A375 (cell line): ENCODE data around the gene PLD2. TPM values are rescaled to one million over a fixed set of nuclear protein-coding genes. Genes with fewer than 3 reads are reported as not detected.

Experiments
- total RNA-seq: library from RNA; depleted of rRNA; stranded (reverse); fragments of >200 nt; shearing (Covaris generic); gene quantifications from 2 replicates; pipeline ENCODE4 v1.2.3, GENCODE V29; 2014; rRNA removed

Gene PLD2
- total RNA-seq, result 19.5 and 26.8 TPM in 2 replicates

GRCh38 chr17:4806777-4807604 is at the start of gene PLD2:
PLD2 (plus strand) TSS chr17:4807152; CDS start chr17:4807773, 621 bp downstream.

GRCh38 chr17:4771519-4772234 is 35.3 kb upstream of the PLD2 start, which contains the start of gene TM4SF5:
TM4SF5 (plus strand) TSS chr17:4771886; CDS start chr17:4771923, 37 bp downstream.

GRCh38 chr17:4786106-4786511 is 20.8 kb upstream of the PLD2 start, which contains the start of gene VMO1:
VMO1 (minus strand) TSS chr17:4786364; CDS start chr17:4786352, 12 bp downstream.

GRCh38 chr17:4788807-4789700 is 17.9 kb upstream of the PLD2 start, which contains the start of gene GLTPD2:
GLTPD2 (plus strand) TSS chr17:4788964; CDS start chr17:4789012, 48 bp downstream.

GRCh38 chr17:4802228-4802627 is 4.7 kb upstream of the PLD2 start, which contains the start of gene C17orf114:
C17orf114 (minus strand) TSS chr17:4802328.

GRCh38 chr17:4833178-4833940 is 26.4 kb downstream of the PLD2 start, which contains the start of gene MINK1:
MINK1 (plus strand) TSS chr17:4833340; CDS start chr17:4833584, 244 bp downstream.

Other genes starting within 250 kb of the PLD2 start
- gene GGT6, start 246.6 kb upstream of the PLD2 start, total RNA-seq, result not detected in 2 replicates
- 0.08 TPM in 1 of 2 replicates, not detected in the other for gene SMTNL2, start 222.6 kb upstream of the PLD2 start, total RNA-seq
- gene ALOX15, start 165.5 kb upstream of the PLD2 start, total RNA-seq, result not detected in 2 replicates
- gene PELP1, start 103.0 kb upstream of the PLD2 start, total RNA-seq, result 30.5 and 31.3 TPM in 2 replicates
- gene ARRB2, start 96.5 kb upstream of the PLD2 start, total RNA-seq, result 26.7 and 34.7 TPM in 2 replicates
- gene MED11, start 75.7 kb upstream of the PLD2 start, total RNA-seq, result 29.1 and 38.1 TPM in 2 replicates
- 0.27 and 0.38 TPM in 2 replicates for gene ZMYND15, start 67.3 kb upstream of the PLD2 start, total RNA-seq
- 4.0 and 4.1 TPM in 2 replicates for gene CXCL16, start 67.2 kb upstream of the PLD2 start, total RNA-seq
- gene TM4SF5, start 35.3 kb upstream of the PLD2 start, total RNA-seq, result not detected in 2 replicates
- gene VMO1, start 20.8 kb upstream of the PLD2 start, total RNA-seq, result 0.26 TPM in 1 of 2 replicates, not detected in the other
- not detected in 2 replicates for gene GLTPD2, start 18.2 kb upstream of the PLD2 start, total RNA-seq
- 200 and 223 TPM in 2 replicates for gene PSMB6, start 11.0 kb upstream of the PLD2 start, total RNA-seq
- gene MINK1, start 26.2 kb downstream of the PLD2 start, total RNA-seq, result 33.7 and 33.8 TPM in 2 replicates
- gene C17orf107, start 92.4 kb downstream of the PLD2 start, total RNA-seq, result 0.45 and 0.53 TPM in 2 replicates
- gene CHRNE, start 95.9 kb downstream of the PLD2 start, total RNA-seq, result 0.19 and 0.38 TPM in 2 replicates
- not detected in 2 replicates for gene GP1BA, start 125.1 kb downstream of the PLD2 start, total RNA-seq
- gene SLC25A11, start 132.9 kb downstream of the PLD2 start, total RNA-seq, result 83.0 and 86.7 TPM in 2 replicates
- gene RNF167, start 133.1 kb downstream of the PLD2 start, total RNA-seq, result 43.8 and 50.1 TPM in 2 replicates
- gene PFN1, start 141.4 kb downstream of the PLD2 start, total RNA-seq, result 1,994 and 2,456 TPM in 2 replicates
- 7.2 and 8.6 TPM in 2 replicates for gene ENO3, start 144.0 kb downstream of the PLD2 start, total RNA-seq
- 90.5 and 106 TPM in 2 replicates for gene SPAG7, start 160.7 kb downstream of the PLD2 start, total RNA-seq
- gene CAMTA2, start 180.5 kb downstream of the PLD2 start, total RNA-seq, result 25.6 and 46.7 TPM in 2 replicates
- 0.72 TPM in 1 of 2 replicates, not detected in the other for gene INCA1, start 190.4 kb downstream of the PLD2 start, total RNA-seq
- 39.6 and 46.3 TPM in 2 replicates for gene KIF1C, start 190.8 kb downstream of the PLD2 start, total RNA-seq
- not detected in 2 replicates for gene SLC52A1, start 228.3 kb downstream of the PLD2 start, total RNA-seq